HepG2 (cell line): ENCODE measurements around the gene CUEDC2. TPM values are rescaled to one million over a fixed set of nuclear protein-coding genes. Genes with fewer than 3 reads are reported as not detected.

Experiments
- ATAC-seq: fragments of 200-7000 bp; cut with Tn5 transposase; 3 replicates; pipeline ENCODE4 v1.9.1; 2020; ENCODE audit warnings: mild to moderate bottlenecking, moderate library complexity
- BruUV-seq: library from RNA; stranded (reverse); fragments of 400-500 nt; replicated peaks from 2 replicates; lab custom pipeline; 2021; lab: Mats Ljungman, UMichigan
- CTCF ChIA-PET: fragments of 300-600 bp; formaldehyde crosslinking; extraction: SDS; loops from one replicate; lab custom pipeline; 2021; ENCODE audit warnings: low total read pairs, inconsistent platforms, low intra/inter-chr PET ratio; lab: Yijun Ruan, JAX
- POLR2A ChIA-PET: fragments of 350-600 bp; sonication (Branson Sonifier 250); formaldehyde crosslinking; loops from one replicate; lab custom pipeline; 2020; ENCODE audit warnings: antibody characterized with exemption, inconsistent platforms; lab: Yijun Ruan, JAX
- DNase-seq: peaks from one replicate; pipeline ENCODE4 v3.0.0-alpha.2; 2015; ENCODE audit warnings: low spot score
- FAIRE-seq: peaks from 3 replicates; lab custom pipeline; 2011; peaks lifted over from hg19 to GRCh38; lab: Jason Lieb, UNC
- H2AFZ ChIP-seq: one replicate; pipeline ENCODE4 v1.6.1; 2011; ENCODE audit warnings: low read length, inconsistent platforms
- H3K27ac ChIP-seq: fragments of 300-600 bp; 3 replicates; pipeline ENCODE4 v1.8.0; 2011; ENCODE audit warnings: mixed run types, mild to moderate bottlenecking, mixed read lengths, low read length, inconsistent platforms; ENCODE audit not compliant: insufficient read depth; ENCODE audit errors: extremely low read length
- H3K27me3 ChIP-seq, 2 experiments: fragments of 200-600 bp in 1 of 2; 2 replicates in 1 of 2; 3 replicates in 1 of 2; pipeline versions ENCODE4 v1.6.0 to v1.8.0; 2011; ENCODE audit warnings: low read length in 2 of 2, mild to moderate bottlenecking in 2 of 2, moderate library complexity in 2 of 2, inconsistent platforms in 1 of 2; ENCODE audit not compliant: insufficient read depth in 2 of 2, control insufficient read depth in 1 of 2
- H3K36me3 ChIP-seq, 2 experiments: fragments of 200-600 bp in 1 of 2; replicated peaks in 1 of 2; 2 replicates in 1 of 2; 3 replicates in 1 of 2; pipeline versions ENCODE4 v1.5.1 to v1.8.0; 2011; ENCODE audit warnings: low read length in 2 of 2, inconsistent platforms in 1 of 2; ENCODE audit not compliant: insufficient read depth in 2 of 2, control insufficient read depth in 1 of 2
- H3K4me1 ChIP-seq: 2 replicates; pipeline ENCODE4 v1.5.1; 2012; ENCODE audit warnings: low read length, inconsistent platforms; ENCODE audit not compliant: insufficient read depth
- H3K4me2 ChIP-seq: 2 replicates; pipeline ENCODE4 v1.6.0; 2011; ENCODE audit warnings: low read depth, low read length, inconsistent platforms
- H3K4me3 ChIP-seq, 3 experiments: fragments of 200-600 bp in 1 of 3; sonication (generic), shearing (Covaris generic) in 1 of 3; replicated peaks in 1 of 3; 2 replicates each; pipeline ENCODE4 v1.5.1; 2011 to 2016; ENCODE audit warnings: low read length in 3 of 3, inconsistent platforms in 2 of 3, low read depth in 2 of 3, mild to moderate bottlenecking in 2 of 3, control low read depth in 1 of 3, mixed read lengths in 1 of 3; ENCODE audit not compliant: insufficient read depth in 1 of 3
- H3K79me2 ChIP-seq: one replicate; pipeline ENCODE4 v1.6.1; 2011; ENCODE audit warnings: low read length, inconsistent platforms; ENCODE audit not compliant: insufficient read depth
- H3K9ac ChIP-seq: 2 replicates; pipeline ENCODE4 v1.6.0; 2011; ENCODE audit warnings: mild to moderate bottlenecking, low read depth, low read length, inconsistent platforms; ENCODE audit not compliant: insufficient read depth
- H3K9me3 ChIP-seq: 2 replicates; pipeline ENCODE4 v1.5.1; 2012; ENCODE audit warnings: mild to moderate bottlenecking, low read length
- H4K20me1 ChIP-seq: 2 replicates; pipeline ENCODE4 v1.6.0; 2011; ENCODE audit warnings: inconsistent platforms, mild to moderate bottlenecking, low read length, moderate library complexity; ENCODE audit not compliant: insufficient read depth
- HNRNPLL ChIP-seq: fragments of 200-400 bp; formaldehyde crosslinking; IDR thresholded peaks from 2 replicates; pipeline ENCODE4 v1.6.1; 2017; ENCODE audit warnings: mild to moderate bottlenecking, low read depth, low read length; ENCODE audit not compliant: poor library complexity, severe bottlenecking
- HOXA9 ChIP-seq: sonication (generic); formaldehyde crosslinking; IDR thresholded peaks from 2 replicates; pipeline ENCODE4 v1.8.1; 2022; ENCODE audit warnings: missing genetic modification reagents, mild to moderate bottlenecking, moderate library complexity, borderline replicate concordance
- MYNN ChIP-seq: sonication (generic); formaldehyde crosslinking; IDR thresholded peaks from 2 replicates; pipeline ENCODE4 v1.4.0; 2020; ENCODE audit warnings: mild to moderate bottlenecking, low read depth, missing genetic modification reagents
- ONECUT2 ChIP-seq: sonication (generic); formaldehyde crosslinking; IDR thresholded peaks from 2 replicates; pipeline ENCODE4 v1.4.0; 2020; ENCODE audit warnings: missing genetic modification reagents
- RORA ChIP-seq: sonication (generic); formaldehyde crosslinking; IDR thresholded peaks from 2 replicates; pipeline ENCODE4 v1.5.0; 2020; ENCODE audit warnings: mild to moderate bottlenecking, missing genetic modification reagents, moderate library complexity
- SMAD3 ChIP-seq: sonication (generic); formaldehyde crosslinking; IDR thresholded peaks from 2 replicates; pipeline ENCODE4 v1.4.0; 2020; ENCODE audit warnings: missing genetic modification reagents
- YEATS2 ChIP-seq: sonication (generic); formaldehyde crosslinking; IDR thresholded peaks from 2 replicates; pipeline ENCODE4 v1.4.0; 2020; ENCODE audit warnings: missing genetic modification reagents, borderline replicate concordance
- ZBTB38 ChIP-seq: sonication (generic); formaldehyde crosslinking; IDR thresholded peaks from 2 replicates; pipeline ENCODE4 v1.5.1; 2020; ENCODE audit warnings: mild to moderate bottlenecking, missing genetic modification reagents
- ZNF263 ChIP-seq: sonication (generic); formaldehyde crosslinking; IDR thresholded peaks from 2 replicates; pipeline ENCODE4 v1.4.0; 2020; ENCODE audit warnings: missing genetic modification reagents
- ZXDC ChIP-seq: sonication (generic); formaldehyde crosslinking; IDR thresholded peaks from 2 replicates; pipeline ENCODE4 v1.5.0; 2020; ENCODE audit warnings: mild to moderate bottlenecking, missing genetic modification reagents
- WGBS: methylation state at CpG from one replicate; pipeline ENCODE4 v1.1.6; 2017; ENCODE audit warnings: low lambda C conversion rate; 5-methylcytosine and 5-hydroxymethylcytosine counted together
- in situ Hi-C: cut with HindIII; loops from 2 replicates; pipeline ENCODE4 v1.10.0; 2017; ENCODE audit warnings: low pct_unique_long_range_greater_than_20kb; ENCODE audit not compliant: extremely low pct_ligation_motif_present
- intact Hi-C: fragments of 100-400 bp; cut with micrococcal nuclease; formaldehyde crosslinking; loops from one replicate; pipeline ENCODE4 v1.10.0; 2022; ENCODE audit not compliant: unreplicated experiment
- polyA plus RNA-seq, 8 experiments: library from polyadenylated mRNA; depleted of rRNA in 3 of 8; stranded (reverse) in 7 of 8; unstranded in 1 of 8; fragments of >200 nt; fragmentation: Illumina TruSeq in 4 of 8; extraction: Trizol in 4 of 8; gene quantifications; 2 replicates each; pipeline versions ENCODE4 v1.2.1 to v1.2.3, GENCODE V29; 2011 to 2016; ENCODE audit warnings: low read depth in 4 of 8, missing spikeins in 1 of 8, mixed read lengths in 1 of 8; ENCODE audit not compliant: insufficient read depth in 1 of 8
- total RNA-seq, 5 experiments: library from RNA; depleted of rRNA; stranded (reverse); fragments of >200 nt; fragmentation: Illumina TruSeq; extraction: Trizol; gene quantifications; 2 replicates each; pipeline ENCODE4 v1.2.3, GENCODE V29; 2016; ENCODE audit warnings: low read depth in 1 of 5

The CUEDC2 gene
- total and polyA plus RNA-seq, 2 of the 13 experiments (the other 11 are each of a cell fraction or from before 2014, with no cell fraction given): 13.1 to 18.4 TPM

GRCh38 chr10:102393411-102394078, 38.8 kb downstream of the CUEDC2 start:
- H2AFZ ChIP-seq: no peak overlapping the region
- in situ Hi-C loops: no loop called here
- H3K27ac ChIP-seq: peak overlapping the region; percentile 66
- peak overlapping the region; percentile 98 for H3K4me2 ChIP-seq
- no peaks in the 10 kb centered on the region for H3K9me3 ChIP-seq
- peaks cover 39% of the 10 kb centered on the region for H3K4me1 ChIP-seq
- no peaks in the 10 kb centered on the region for H4K20me1 ChIP-seq
- ChIA-PET POLR2A (interaction anchor here (0.6 to 2.1 kb wide), 5 partner anchors 8 to 190 kb away, joined by 3 to 8 read pairs (median 3); no protein-coding TSS in a partner anchor), CTCF (interaction anchor here (0.5 to 1.9 kb wide), 5 partner anchors 9 to 122 kb away, joined by 3 to 11 read pairs (median 4); no protein-coding TSS in a partner anchor)
- TF ChIP-seq HOXA9 (CRISPR knock-in tag) (no peak), ZNF263 (CRISPR knock-in tag) (0 out of 2 replicates have a peak, but pooled peaks have one; percentile 0), HNRNPLL (no peak), ONECUT2 (CRISPR knock-in tag) (no peak), RORA (CRISPR knock-in tag) (0 out of 2 replicates have a peak, but pooled peaks have one; percentile 83), YEATS2 (CRISPR knock-in tag) (no peak), ZXDC (CRISPR knock-in tag) (no peak), ZBTB38 (CRISPR knock-in tag) (no peak), MYNN (CRISPR knock-in tag) (no peak), SMAD3 (peak; percentile 26; the same call in 1 of the 2 replicates)
- FAIRE-seq (no peak), DNase-seq (no peak), ATAC-seq (peak; percentile 80)
- H3K9ac ChIP-seq: peak overlapping the region; percentile 68; the same call in 1 of the 2 replicates
- TSS peak; percentile 92 for BruUV-seq
- H3K36me3 ChIP-seq: no peaks in the 10 kb centered on the region
- 26% methylated on average over 29 of the region's 30 CpGs for WGBS
- H3K27me3 ChIP-seq: peaks cover 0 to 11% of the 10 kb centered on the region in 2 experiments; a peak in 2 of 5 replicates
- intact Hi-C loops: loop anchor here (1.0 to 2.0 kb wide), 2 partner anchors 27 to 86 kb away; partner anchors contain the start of gene FBXL15
- H3K4me3 ChIP-seq: peak overlapping the region; percentile 69 to 82 (median 79)
- peaks cover 3% of the 10 kb centered on the region for H3K79me2 ChIP-seq
